OCI-LY7 (cell line): Measurements from ENCODE around the gene GPRASP1. TPM values are rescaled to one million over a fixed set of nuclear protein-coding genes. Genes with fewer than 3 reads are reported as not detected.
"Not testable (repeated sequence)": the region's sequence is repeated elsewhere in the genome, so short reads cannot be mapped to it uniquely, and the experiment has no call there.

Experiments used
- BruUV-seq: library from RNA; stranded (reverse); fragments of 400-500 nt; replicated peaks from 2 replicates; lab custom pipeline; 2021; lab: Mats Ljungman, UMichigan
- CTCF ChIA-PET: fragments of 300-600 bp; sonication (Branson Sonifier 250); formaldehyde crosslinking; loops from one replicate; lab custom pipeline; 2022; ENCODE audit warnings: antibody characterized with exemption; ENCODE audit not compliant: unreplicated experiment; lab: Charles Lee
- POLR2A ChIA-PET: fragments of 300-600 bp; sonication (Branson Sonifier 250); formaldehyde crosslinking; loops from one replicate; lab custom pipeline; 2022; ENCODE audit warnings: antibody characterized with exemption; lab: Charles Lee
- DNase-seq: peaks from one replicate; pipeline ENCODE4 v3.0.0-alpha.2; 2015; ENCODE audit warnings: low spot score
- H2AFZ ChIP-seq: fragments of 200-600 bp; sonication (generic), shearing (Covaris generic); 2 replicates; pipeline ENCODE4 v1.6.1; 2014; ENCODE audit warnings: mild to moderate bottlenecking, antibody characterized with exemption, low read length, moderate library complexity
- H3K27ac ChIP-seq: fragments of 200-600 bp; sonication (generic); 2 replicates; pipeline ENCODE4 v1.5.1; 2014; ENCODE audit warnings: mixed run types, low read depth, mild to moderate bottlenecking, moderate library complexity, low read length, inconsistent platforms; ENCODE audit not compliant: poor library complexity, severe bottlenecking
- H3K36me3 ChIP-seq: fragments of 200-600 bp; sonication (generic); 2 replicates; pipeline ENCODE4 v1.6.1; 2014; ENCODE audit warnings: mild to moderate bottlenecking, antibody characterized with exemption, low read length, moderate library complexity, mixed read lengths; ENCODE audit not compliant: insufficient read depth
- H3K4me1 ChIP-seq: fragments of 200-600 bp; sonication (generic); 2 replicates; pipeline ENCODE4 v1.5.1; 2014; ENCODE audit warnings: mild to moderate bottlenecking, low read length; ENCODE audit not compliant: insufficient read depth, poor library complexity, severe bottlenecking
- H3K4me2 ChIP-seq: fragments of 200-600 bp; sonication (generic); 2 replicates; pipeline ENCODE4 v1.6.1; 2014; ENCODE audit warnings: mild to moderate bottlenecking, low read length
- H3K4me3 ChIP-seq: fragments of 200-600 bp; sonication (generic); 2 replicates; pipeline ENCODE4 v1.5.1; 2014; ENCODE audit warnings: mild to moderate bottlenecking, low read depth, low read length; ENCODE audit not compliant: poor library complexity, severe bottlenecking
- H3K79me2 ChIP-seq: fragments of 200-600 bp; sonication (generic); 2 replicates; pipeline ENCODE4 v1.6.1; 2016; ENCODE audit warnings: low read depth, mild to moderate bottlenecking, low read length, moderate library complexity, mixed read lengths; ENCODE audit not compliant: insufficient read depth
- H3K9me2 ChIP-seq: fragments of 200-600 bp; sonication (generic); 2 replicates; pipeline ENCODE4 v1.6.1; 2016; ENCODE audit warnings: mild to moderate bottlenecking, low read length, mixed read lengths; ENCODE audit not compliant: insufficient read depth
- H3K9me3 ChIP-seq: fragments of 200-600 bp; sonication (generic); 2 replicates; pipeline ENCODE4 v1.6.1; 2014; ENCODE audit warnings: mild to moderate bottlenecking, mixed run types, low read length, mixed read lengths
- H4K20me1 ChIP-seq: fragments of 200-600 bp; sonication (generic); 2 replicates; pipeline ENCODE4 v1.6.1; 2014; ENCODE audit warnings: mild to moderate bottlenecking, antibody characterized with exemption, low read length, moderate library complexity, mixed read lengths; ENCODE audit not compliant: insufficient read depth
- CTCF ChIP-seq: fragments of 200-600 bp; sonication (generic); conservative IDR thresholded peaks from 2 replicates; pipeline ENCODE4 v1.5.1; 2014; ENCODE audit warnings: mild to moderate bottlenecking, antibody characterized with exemption, low read length, moderate library complexity, mixed read lengths
- EZH2phosphoT487 ChIP-seq: fragments of 200-600 bp; sonication (generic); IDR thresholded peaks from 2 replicates; pipeline ENCODE4 v1.6.1; 2018; ENCODE audit warnings: low read depth, borderline replicate concordance, mild to moderate bottlenecking, mixed run types, antibody characterized with exemption, low read length, moderate library complexity, mixed read lengths
- intact Hi-C: fragments of 100-400 bp; cut with micrococcal nuclease; formaldehyde crosslinking; loops from one replicate; pipeline ENCODE4 v1.10.0; 2022; ENCODE audit not compliant: unreplicated experiment
- total RNA-seq, 2 experiments: library from RNA; depleted of rRNA in 1 of 2; stranded (reverse); fragments of >200 nt in 1 of 2; shearing (Covaris generic) in 1 of 2; gene quantifications; 2 replicates each; pipeline ENCODE4 v1.2.3, GENCODE V29; 2014 to 2022

Gene GPRASP1
- total RNA-seq, 2 experiments from 2014 or later: 0.09 TPM; not detected in 1

DNA sequence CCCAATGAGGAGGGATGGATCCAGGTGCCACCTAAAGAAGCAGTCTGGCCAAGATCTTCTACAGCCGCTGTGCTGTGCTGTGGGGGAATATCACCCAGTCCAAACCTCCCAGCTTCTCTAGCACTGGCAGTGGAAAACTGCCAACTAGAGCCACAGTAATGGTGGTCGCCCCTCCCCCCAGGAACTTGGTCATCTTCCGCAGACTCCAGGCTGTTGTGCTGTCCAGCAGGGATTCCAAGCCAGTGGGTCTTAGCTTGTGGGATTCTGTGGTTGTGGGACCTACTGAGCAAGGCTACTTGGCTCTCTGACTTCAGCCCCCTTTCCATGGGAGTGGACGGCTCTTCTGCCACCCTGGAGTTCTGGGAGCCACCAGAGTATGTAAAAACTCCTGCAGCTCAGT lies 18.2 kb downstream of the GPRASP1 start:
- ChIA-PET CTCF (no interaction called here), POLR2A (no interaction called here)
- no peak for DNase-seq
- no peak overlapping the region for H2AFZ ChIP-seq
- no peaks in the 10 kb centered on the region for H3K9me3 ChIP-seq
- H3K4me1 ChIP-seq: no peaks in the 10 kb centered on the region
- TF ChIP-seq CTCF: no peak
- no peak for TF ChIP-seq EZH2phosphoT487
- H3K9me2 ChIP-seq: no peaks in the 10 kb centered on the region
- no TSS peak for BruUV-seq
- H3K27ac ChIP-seq: no peak overlapping the region
- H3K79me2 ChIP-seq: no peaks in the 10 kb centered on the region
- no peaks in the 10 kb centered on the region for H4K20me1 ChIP-seq
- H3K4me2 ChIP-seq: no peak overlapping the region
- H3K36me3 ChIP-seq: no peaks in the 10 kb centered on the region
- intact Hi-C loops: no loop called here
- no peak overlapping the region for H3K4me3 ChIP-seq

DNA sequence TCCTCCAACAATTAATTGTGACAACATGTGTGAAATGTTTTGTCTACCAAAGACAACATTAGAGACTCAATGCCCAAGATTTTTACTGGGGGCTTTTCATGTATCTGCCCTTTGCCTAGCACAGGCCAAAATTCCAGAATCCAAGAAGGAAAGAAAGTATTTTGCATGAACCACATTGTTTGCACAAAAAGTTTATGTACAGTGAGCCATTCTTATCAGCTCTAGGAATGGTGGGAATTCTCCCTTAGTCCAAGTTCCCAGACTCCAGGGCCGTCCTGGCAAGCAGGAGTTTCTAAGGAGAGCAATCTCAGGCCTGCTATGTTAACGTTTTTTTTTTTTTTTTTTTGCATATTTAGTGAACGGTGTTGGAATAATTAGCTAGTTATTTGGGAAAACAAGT lies 21.6 kb downstream of the GPRASP1 start:
- intact Hi-C loops: no loop called here
- CTCF ChIA-PET: no interaction called here
- Histone ChIP-seq H3K4me3 (no peak overlapping the region), H3K9me3 (no peaks in the 10 kb centered on the region), H3K79me2 (no peaks in the 10 kb centered on the region), H2AFZ (no peak overlapping the region), H3K27ac (no peak overlapping the region), H3K9me2 (no peaks in the 10 kb centered on the region), H4K20me1 (no peaks in the 10 kb centered on the region), H3K4me1 (no peaks in the 10 kb centered on the region), H3K4me2 (no peak overlapping the region), H3K36me3 (no peaks in the 10 kb centered on the region)
- DNase-seq: no peak
- TF ChIP-seq EZH2phosphoT487 (no peak), CTCF (no peak)
- POLR2A ChIA-PET: interaction anchor here (0.9 kb wide), 1 partner anchor 8 kb away, joined by 3 read pairs; no protein-coding TSS in a partner anchor
- no TSS peak for BruUV-seq

DNA sequence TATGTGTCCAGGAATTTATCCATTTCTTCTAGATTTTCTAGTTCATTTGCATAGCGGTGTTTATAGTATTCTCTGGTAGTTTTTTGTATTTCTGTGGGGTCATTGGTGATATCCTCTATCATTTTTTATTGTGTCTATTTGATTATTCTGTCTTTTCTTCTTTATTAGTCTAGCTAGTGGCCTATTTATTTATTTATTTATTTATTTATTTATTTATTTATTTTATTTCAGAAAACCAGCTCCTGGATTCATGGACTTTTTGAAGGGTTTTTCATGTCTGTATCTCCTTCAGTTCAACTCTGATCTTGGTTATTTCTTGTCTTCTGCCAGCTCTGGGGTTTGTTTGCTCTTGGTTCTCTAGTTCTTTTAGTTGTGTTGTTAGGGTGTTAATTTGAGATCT lies 26.2 kb downstream of the GPRASP1 start:
- intact Hi-C loops, H3K9me2 ChIP-seq, H3K4me1 ChIP-seq, CTCF ChIA-PET, H3K27ac ChIP-seq, H3K4me3 ChIP-seq, H2AFZ ChIP-seq, H3K9me3 ChIP-seq, H4K20me1 ChIP-seq, BruUV-seq, POLR2A ChIA-PET, H3K36me3 ChIP-seq, H3K79me2 ChIP-seq, H3K4me2 ChIP-seq, DNase-seq: not testable (repeated sequence)
